NOMO-1 treated with dmso at 0.1 percent for 144 hours (cell line): ENCODE data around the gene ADSS1.

Experiments used
- DNase-seq: peaks from one replicate; lab custom pipeline; 2025; ENCODE audit not compliant: unreplicated experiment; lab: John Stamatoyannopoulos, UW

ADSS1 gene

GRCh38 chr14:104686624-104687517 lies 37.2 kb upstream of the ADSS1 start:
- DNase-seq: no peak

DNA sequence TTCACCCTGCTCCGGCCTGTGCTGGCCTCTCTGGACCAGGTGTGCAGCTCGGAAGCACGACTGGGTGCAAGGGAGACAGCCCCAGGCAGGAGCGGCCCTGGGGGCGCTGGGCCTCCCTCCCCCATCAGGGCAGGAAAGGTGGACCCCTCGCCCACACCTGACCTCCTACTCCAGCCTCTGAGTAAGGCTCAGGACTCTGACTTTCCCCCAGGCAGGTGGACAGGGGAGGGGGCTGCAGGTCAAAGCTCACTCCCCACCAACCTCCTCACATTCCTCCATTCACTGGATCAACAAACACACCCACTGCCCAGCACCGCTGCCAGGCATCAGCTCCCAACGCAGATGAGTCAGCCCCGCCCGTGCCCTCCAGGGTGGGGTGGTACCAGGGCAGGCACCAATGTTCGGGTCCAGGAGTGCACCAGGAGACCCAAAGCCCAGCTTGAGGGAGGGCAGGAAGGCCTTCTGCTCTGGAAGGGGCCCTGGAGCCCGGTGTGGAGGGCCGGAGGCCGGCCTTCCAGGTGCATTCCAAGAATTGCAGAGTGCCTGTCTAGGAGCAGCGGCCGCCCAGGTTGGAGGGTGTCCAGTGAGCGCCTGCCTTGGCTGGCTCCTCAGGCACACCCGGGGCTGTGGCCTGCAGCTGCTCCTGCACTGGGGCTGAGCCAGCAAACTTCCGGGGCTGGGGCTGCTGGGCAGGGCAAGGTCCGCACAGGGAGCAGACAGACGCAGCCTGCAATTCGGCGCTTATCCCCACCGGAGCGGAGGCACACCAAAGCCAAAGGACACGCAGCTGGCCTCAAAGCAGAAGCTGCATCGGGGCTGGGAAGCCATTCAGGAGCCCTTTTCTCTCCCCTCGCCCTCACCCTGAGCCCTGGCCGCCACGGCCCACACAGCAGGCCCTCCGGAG lies 36.2 kb upstream of the ADSS1 start:
- DNase-seq: no peak

GRCh38 chr14:104688505-104689108 lies 35.4 kb upstream of the ADSS1 start:
- no peak for DNase-seq

DNA sequence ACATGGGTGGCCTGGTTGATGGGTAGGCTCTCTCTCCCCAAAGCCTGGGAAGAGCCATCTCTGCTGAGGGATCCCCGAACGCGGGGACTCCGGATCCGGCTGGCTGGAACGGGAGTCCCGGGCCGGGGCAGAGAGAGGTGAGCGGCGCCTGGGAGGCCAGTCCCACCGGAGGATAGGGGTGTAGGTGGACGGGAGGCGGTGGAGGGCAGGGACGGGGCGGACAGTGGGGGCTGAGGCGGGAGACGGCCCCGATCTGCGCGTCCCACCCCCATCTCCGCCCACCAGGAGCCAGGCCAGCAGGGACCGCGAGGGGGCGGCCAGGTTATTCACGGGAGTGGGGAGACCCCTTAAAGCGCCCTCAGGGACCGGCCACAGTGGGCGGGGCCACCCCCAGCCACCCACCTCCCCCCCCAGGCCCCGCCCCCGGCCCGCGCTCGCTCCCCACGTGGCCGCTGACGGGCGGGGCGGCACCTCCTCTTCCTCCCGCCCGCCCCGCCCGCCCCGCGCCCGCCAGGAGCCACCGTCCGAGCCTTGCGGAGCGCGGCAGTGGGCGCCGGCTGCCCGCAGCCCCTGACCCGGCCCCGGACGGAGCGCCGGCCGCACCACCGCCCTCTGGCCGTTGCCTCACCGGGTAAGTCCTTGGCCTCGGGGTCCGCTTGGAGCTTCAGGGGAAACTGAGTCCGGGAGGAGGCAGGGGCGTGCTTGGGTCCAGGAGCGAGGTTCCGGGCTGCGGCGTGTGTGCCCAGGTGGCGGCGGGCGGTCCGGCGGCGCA lies 34.7 kb upstream of the ADSS1 start, which contains the start of gene INF2:
TSS of gene INF2 (plus strand) at position 510 of the 772 bp plus-strand sequence. CDS start 11,748 bp downstream, outside the sequence.
- peak; percentile 37 for DNase-seq

DNA sequence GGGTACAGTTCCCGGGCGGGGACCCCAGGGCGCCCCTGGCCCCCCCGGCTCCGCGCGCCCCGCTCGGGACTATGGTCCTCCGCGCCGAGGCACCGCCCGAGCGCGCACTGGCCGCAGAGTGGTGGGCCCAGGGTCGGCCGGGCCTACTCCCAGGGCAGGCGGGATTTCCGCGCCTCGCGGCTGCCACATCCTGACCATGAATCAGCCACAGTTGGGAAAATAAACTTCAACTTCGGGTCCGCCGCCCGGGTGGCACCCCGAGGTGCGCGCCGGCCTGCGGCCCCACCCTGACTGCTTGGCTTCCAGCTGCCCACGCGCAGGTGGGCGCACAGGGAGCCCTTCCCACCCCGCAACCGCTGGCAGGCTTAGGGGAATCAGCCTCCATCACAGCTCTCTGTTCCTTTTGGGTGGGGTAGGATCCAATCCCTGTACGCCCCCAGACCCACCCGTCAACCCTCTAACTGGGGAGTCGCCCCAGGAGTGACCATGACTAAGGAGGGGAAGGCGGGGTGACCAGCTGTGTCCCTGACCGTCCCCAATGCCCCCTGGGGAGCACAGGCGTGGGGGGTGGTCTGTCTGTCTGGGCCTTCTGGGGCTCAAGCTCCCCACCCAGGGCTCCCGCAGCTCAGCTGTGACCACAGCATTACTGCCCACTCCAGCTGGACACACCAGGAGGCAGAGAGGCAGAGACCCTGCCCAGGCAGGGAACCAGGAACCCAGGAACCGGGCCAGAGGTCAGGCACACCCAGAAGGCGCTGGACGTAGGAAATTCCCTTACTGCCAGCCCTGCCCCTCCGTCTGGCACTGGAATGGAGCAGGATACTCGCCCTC lies 33.9 kb upstream of the ADSS1 start:
- DNase-seq: no peak

DNA sequence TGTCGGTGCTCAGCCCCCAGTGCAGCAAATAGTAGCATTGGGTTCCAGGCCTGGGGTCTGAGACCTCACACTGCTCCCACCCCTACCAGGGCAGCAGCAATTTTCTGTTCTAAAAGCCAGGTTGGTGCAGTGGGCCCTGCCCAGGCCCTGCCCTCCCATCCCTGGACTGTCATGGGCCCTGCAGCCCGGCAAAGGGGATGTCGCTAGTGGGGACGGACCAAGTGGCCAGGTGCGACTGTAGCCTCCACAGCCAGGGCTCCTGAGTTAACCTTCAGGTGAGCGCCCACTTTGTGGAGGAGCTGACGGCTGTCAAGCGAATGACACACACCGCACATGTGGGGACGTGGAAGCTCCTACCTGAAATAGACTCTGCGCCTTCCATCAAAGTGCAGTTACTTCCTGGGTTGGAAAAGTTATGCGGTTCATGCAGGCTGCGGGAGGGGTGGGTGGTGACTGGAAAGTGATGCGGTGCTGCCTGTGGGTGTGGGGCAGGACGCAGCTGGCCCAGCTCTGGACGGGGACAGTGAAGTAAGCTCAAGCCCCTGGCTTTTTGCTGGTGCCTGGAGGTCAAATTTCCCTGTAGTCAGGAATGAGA lies 33.1 kb upstream of the ADSS1 start:
- DNase-seq: no peak

DNA sequence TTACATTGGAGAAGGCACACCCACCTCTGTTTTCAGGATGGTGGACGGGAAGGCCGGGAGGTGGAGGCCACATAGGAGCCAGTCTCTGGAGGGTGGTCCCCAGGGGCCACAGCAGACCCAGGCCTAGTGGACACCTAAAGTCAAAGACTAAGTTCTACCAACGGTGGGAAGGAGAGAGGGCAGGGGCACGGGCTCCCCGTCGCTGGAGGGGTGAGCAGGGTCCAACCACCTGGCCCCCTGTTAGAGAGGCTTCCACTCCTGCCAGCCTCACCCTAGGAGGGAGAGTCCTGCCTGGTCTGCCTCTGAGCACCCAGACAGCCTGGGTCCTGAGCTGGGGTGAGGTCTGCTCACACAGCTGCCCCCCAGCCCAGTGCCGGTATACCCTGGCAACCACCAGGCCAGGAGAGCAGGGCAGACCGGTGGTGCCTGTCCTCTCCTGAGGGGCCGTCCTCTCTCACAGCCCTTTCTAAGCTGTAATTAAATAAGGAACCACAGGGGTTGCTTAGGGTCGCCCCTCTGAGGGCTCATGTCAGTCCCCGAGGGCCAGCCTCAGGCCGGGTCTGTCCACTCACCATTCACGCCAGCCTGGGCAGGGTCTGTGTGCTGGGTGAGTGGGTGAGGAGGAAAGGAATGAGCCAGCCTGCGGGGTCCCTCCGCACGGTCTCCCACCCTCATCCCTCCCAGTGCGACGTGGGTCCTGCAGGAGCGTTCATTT lies 32.3 kb upstream of the ADSS1 start:
- no peak for DNase-seq

DNA sequence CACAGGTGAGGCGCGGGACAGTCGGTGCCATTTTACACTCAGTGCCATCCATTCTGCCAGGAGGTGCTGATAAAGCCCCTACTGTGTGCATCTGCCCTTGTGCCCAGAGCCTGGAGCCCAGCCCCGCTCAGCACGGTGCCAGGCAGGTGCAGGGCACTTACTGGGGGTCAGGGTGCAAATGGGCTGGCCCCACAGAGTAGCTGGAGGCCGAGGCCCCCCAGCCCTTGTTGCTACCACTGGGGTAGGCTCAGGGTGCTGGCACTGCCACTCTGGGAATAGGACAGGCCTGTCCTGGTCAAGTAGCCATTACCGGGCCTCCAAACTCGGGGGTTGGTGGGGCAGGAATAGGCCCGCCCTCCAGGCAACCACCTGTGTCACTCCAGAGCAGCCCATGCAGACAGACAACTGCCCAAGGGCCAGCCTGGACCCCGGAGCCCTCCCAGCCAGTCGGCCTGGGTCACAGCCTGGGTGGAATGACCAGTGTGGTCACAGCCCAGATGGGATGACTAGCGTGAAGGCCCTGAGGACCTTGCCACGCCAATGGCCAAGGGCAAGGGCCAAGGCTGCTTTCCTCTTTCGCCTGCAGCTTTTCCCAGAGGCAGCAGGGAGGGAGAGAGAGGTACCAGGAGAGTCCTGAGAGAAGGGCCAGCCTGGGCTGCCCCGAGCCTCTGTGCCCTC lies 31.6 kb upstream of the ADSS1 start:
- DNase-seq: no peak

DNA sequence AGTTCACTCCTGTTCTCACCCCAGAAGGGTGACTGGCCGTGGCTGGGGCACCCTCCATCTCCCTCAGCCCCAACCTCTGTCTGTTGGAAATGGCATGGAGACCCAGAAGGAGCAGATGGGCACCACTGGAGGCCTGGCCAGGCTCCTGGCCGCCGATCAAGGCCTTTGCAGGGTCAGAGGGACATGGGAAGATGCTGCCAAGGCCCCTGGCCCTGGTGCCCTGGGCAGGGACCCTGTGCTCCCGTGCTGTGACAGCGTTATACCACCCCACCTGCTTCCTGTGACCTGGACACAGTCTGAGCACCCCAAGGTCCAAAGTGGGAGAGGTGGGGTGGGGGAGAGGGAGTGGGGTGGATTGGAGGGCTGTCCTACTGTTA lies 31.1 kb upstream of the ADSS1 start:
- DNase-seq: no peak

DNA sequence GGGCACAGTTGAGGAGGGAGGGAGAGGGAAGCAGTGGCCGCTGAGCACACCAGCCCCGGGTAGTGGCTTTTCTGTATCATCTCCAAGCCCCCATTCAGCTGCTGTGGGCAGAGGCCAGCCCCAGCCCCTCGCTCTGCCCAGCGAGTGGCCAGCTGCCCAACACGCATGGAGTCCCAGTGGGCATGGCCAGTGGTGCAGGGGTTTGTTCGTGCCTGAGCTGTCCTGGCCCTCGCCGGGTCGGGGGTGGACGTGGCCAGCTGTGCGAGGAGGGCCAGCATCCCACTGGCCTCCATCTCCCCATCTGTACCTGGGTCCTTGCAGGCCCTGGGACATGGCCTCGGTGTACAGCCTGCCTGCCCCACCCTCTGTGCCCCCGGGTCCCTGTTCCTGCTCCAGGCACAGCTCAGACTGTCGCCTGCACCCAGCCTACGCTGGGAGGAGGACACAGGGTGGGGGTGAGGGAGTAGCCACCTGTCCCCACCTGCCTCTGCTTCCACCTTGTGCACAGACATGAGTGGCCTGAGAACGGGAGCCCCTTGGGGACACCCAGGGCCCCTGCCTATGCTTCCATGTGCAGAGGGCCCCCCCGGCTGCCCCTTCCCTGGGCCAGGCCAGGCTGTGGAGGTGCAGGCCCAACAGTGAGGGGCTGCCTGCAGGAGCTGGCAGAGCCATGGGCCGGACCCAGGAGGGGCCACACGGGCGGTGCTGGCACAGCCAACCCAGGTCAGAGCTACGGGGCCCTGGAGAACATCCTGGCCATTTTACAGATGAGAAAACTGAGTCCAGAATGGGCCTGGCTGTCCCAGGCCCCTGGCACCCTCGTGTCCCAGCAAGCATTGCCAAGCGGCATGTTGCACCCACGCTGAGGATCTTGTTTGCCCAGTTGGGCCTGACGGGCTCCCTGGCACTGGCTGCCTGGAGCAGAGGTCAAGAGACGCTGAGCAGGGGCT lies 30.3 kb upstream of the ADSS1 start:
- no peak for DNase-seq

GRCh38 chr14:104694475-104694950 lies 29.5 kb upstream of the ADSS1 start:
- no peak for DNase-seq

DNA sequence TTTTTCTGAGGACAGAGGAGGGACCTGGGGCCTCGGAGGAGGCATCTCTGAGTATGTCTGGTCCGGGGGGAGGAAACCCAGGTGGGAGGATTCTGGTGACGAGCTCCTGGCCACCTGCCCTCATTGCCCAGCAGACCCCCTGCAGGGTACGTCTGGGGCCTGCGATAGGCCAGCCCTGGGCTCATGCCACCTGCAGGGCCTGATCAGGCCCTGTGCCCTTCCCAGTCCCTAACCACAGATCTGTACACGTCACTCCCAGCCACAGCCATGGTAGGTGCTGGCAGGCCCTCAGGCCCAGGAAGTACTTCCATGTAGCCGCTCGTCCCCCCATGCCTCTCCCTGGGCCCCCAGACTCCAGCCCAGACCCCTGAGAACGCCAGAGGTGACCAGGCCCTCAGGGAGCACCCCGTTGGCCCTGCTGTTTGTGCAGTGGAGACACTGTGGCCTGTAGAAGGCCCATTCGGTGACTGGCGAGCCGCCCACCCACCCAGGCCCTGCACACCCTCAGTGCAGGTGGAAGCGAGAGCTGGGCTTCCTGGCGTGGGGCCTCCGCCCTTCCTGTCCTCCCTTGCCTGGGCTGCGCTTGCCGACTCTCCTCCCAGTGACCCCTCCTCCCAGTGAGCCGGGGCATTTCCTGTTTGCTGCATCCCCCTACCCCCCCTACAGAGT lies 28.9 kb upstream of the ADSS1 start:
- no peak for DNase-seq

- DNase-seq: no peak
These were observed 28.4 kb upstream of the ADSS1 start for GRCh38 chr14:104695660-104696000.

DNA sequence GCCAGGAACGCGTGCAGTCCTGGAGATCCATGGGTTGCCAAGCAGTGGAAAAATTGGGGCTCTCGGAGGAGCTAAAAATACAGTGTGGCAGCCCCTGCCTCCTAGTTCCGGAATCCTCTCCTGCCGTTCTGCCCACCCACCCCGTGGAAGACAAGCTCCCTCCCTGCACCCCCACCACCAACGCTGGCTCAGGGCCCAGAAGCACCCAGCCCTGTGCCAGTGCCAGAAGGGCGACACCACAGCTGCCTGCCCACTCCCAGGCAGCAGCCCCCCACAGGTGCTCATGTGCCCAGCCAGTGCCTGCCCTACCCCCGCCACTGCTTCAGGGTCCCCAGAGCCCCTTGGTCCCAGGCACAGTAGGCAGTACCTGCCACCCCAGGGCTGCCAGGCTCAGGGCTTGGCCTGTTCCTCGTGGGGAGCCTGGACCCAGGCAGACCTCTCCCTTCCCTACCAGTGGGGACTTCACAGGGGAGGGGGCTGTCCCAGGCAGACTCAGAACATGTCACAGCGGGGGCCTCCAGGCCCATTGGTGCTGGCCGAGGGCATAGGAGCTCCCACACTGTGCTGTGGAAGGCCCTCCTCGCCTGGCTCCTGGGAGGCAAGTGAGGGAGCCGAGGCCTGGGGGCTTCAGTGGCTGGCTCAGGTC lies 27.2 kb upstream of the ADSS1 start:
- DNase-seq: no peak

DNA sequence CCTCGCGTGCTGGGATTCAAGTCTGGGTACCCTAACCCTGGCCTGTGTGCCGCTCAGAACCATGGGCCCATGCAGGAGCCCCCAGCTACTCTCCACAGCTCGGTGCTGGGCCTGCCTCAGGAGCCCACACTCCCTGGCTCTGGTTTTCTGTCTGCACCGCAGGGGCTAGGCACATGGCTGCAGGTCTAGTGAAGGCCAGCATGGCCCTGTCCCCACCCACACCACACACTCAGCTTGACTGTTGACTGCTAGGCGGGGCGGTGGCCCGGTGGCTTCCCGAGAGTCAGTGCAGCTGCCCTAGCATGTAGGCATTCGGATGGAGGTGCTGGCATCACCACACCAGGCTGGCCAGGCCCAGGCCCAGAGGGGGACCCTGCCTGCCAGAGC lies 26.7 kb upstream of the ADSS1 start:
- DNase-seq: no peak
